ENCODE data around the gene CPPED1.

DNA sequence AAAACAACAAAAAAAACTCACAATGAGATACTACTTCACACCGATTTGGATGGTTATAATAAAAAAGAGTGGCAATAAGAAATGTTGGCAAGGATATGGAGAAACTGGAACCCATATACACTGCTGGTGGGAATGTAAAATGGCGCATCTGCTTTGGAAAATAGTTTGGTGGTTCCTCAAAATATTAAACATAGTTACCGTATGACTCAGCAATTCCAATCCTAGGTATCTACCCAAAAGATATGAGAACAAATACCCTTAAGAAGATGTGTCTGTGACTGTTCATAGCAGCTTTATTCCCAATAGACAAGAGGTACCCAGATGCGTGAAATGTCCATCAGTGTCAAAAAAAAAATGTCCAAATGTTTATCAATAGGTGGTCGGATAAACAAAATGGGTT lies 7.2 kb downstream of the CPPED1 start:
- TF ChIP-seq, protein P1, sequence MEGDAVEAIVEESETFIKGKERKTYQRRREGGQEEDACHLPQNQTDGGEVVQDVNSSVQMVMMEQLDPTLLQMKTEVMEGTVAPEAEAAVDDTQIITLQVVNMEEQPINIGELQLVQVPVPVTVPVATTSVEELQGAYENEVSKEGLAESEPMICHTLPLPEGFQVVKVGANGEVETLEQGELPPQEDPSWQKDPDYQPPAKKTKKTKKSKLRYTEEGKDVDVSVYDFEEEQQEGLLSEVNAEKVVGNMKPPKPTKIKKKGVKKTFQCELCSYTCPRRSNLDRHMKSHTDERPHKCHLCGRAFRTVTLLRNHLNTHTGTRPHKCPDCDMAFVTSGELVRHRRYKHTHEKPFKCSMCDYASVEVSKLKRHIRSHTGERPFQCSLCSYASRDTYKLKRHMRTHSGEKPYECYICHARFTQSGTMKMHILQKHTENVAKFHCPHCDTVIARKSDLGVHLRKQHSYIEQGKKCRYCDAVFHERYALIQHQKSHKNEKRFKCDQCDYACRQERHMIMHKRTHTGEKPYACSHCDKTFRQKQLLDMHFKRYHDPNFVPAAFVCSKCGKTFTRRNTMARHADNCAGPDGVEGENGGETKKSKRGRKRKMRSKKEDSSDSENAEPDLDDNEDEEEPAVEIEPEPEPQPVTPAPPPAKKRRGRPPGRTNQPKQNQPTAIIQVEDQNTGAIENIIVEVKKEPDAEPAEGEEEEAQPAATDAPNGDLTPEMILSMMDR (IDR thresholded peaks at IDR 0.05) = no peak
- no peak for TF ChIP-seq ZFX (IDR thresholded peaks at IDR 0.05; ENCODE audit: borderline replicate concordance)
